H1 (cell line): ENCODE data around the gene CDH20. TPM values are rescaled to one million over a fixed set of nuclear protein-coding genes. Genes with fewer than 3 reads are reported as not detected.

Experiments
- CTCF ChIA-PET: fragments of 300-600 bp; sonication (Branson Sonifier 250); formaldehyde crosslinking; loops from one replicate; lab custom pipeline; 2021; ENCODE audit not compliant: partially characterized antibody; lab: Charles Lee
- POLR2A ChIA-PET: fragments of 300-600 bp; sonication (Branson Sonifier 250); formaldehyde crosslinking; loops from one replicate; lab custom pipeline; 2021; ENCODE audit warnings: inconsistent platforms; ENCODE audit not compliant: partially characterized antibody; lab: Charles Lee
- DNase-seq, 2 experiments: peaks; one replicate each; pipeline versions ENCODE4 v3.0.0 to v3.0.0-alpha.2; 2010 to 2022; ENCODE audit warnings: low spot score in 2 of 2, low read depth in 1 of 2, mixed read lengths in 1 of 2
- FAIRE-seq: peaks from 2 replicates; lab custom pipeline; 2011; peaks lifted over from hg19 to GRCh38; lab: Jason Lieb, UNC
- H2AFZ ChIP-seq: 2 replicates; pipeline ENCODE4 v1.8.1; 2012; ENCODE audit warnings: low read length, inconsistent platforms
- H2AK5ac ChIP-seq: 2 replicates; pipeline ENCODE4 v1.6.1; 2013; ENCODE audit warnings: low read depth, low read length
- H2BK120ac ChIP-seq: replicated peaks from 2 replicates; pipeline ENCODE3; 2013; ENCODE audit warnings: low read depth, low read length, inconsistent platforms
- H2BK12ac ChIP-seq: 2 replicates; pipeline ENCODE4 v1.6.1; 2013; ENCODE audit warnings: low read depth, low read length
- H2BK15ac ChIP-seq: 2 replicates; pipeline ENCODE4 v1.6.1; 2013; ENCODE audit warnings: low read length
- H2BK20ac ChIP-seq: 2 replicates; pipeline ENCODE4 v1.6.1; 2013; ENCODE audit warnings: low read length
- H2BK5ac ChIP-seq: 2 replicates; pipeline ENCODE4 v1.6.1; 2013; ENCODE audit warnings: low read depth, low read length
- H3K14ac ChIP-seq: 2 replicates; pipeline ENCODE4 v1.6.1; 2013; ENCODE audit warnings: inconsistent platforms; ENCODE audit not compliant: insufficient read length
- H3K18ac ChIP-seq: 2 replicates; pipeline ENCODE4 v1.6.1; 2013; ENCODE audit warnings: low read length; ENCODE audit errors: extremely low read depth
- H3K23ac ChIP-seq: 2 replicates; pipeline ENCODE4 v1.6.1; 2013; ENCODE audit warnings: inconsistent platforms; ENCODE audit not compliant: insufficient read length
- H3K23me2 ChIP-seq: 2 replicates; pipeline ENCODE4 v1.6.1; 2013; ENCODE audit warnings: low read depth, low read length
- H3K27ac ChIP-seq: 2 replicates; pipeline ENCODE4 v1.6.1; 2011; ENCODE audit warnings: low read depth, low read length, inconsistent platforms
- H3K27me3 ChIP-seq, 4 experiments: replicated peaks in 1 of 4; 1 replicate in 1 of 4; 2 replicates in 3 of 4; pipeline versions ENCODE4 v1.6.1 to v1.8.1; 2011 to 2013; ENCODE audit warnings: low read length in 3 of 4, mild to moderate bottlenecking in 3 of 4, inconsistent platforms in 2 of 4, mixed read lengths in 2 of 4, moderate library complexity in 1 of 4; ENCODE audit not compliant: control insufficient read depth in 3 of 4, insufficient read depth in 3 of 4; ENCODE audit errors: extremely low read depth in 1 of 4
- H3K36me3 ChIP-seq, 4 experiments: 2 replicates each; pipeline versions ENCODE4 v1.6.1 to v1.8.1; 2011 to 2013; ENCODE audit warnings: mild to moderate bottlenecking in 4 of 4, low read length in 3 of 4, moderate library complexity in 2 of 4, control low read depth in 1 of 4, inconsistent platforms in 1 of 4; ENCODE audit not compliant: insufficient read depth in 4 of 4, control insufficient read depth in 2 of 4
- H3K4ac ChIP-seq: replicated peaks from 2 replicates; pipeline ENCODE3; 2013; ENCODE audit warnings: low read length, low read depth, mixed read lengths, inconsistent platforms; ENCODE audit not compliant: insufficient read length
- H3K4me1 ChIP-seq, 4 experiments: replicated peaks in 1 of 4; 1 replicate in 1 of 4; 2 replicates in 3 of 4; pipeline versions ENCODE4 v1.6.1 to v1.8.1; 2011 to 2013; ENCODE audit warnings: low read length in 3 of 4, inconsistent platforms in 2 of 4, mixed read lengths in 1 of 4; ENCODE audit not compliant: insufficient read depth in 4 of 4, control insufficient read depth in 3 of 4
- H3K4me2 ChIP-seq, 2 experiments: 2 replicates each; pipeline versions ENCODE4 v1.6.1 to v1.8.1; 2011 to 2013; ENCODE audit warnings: low read depth in 2 of 2, low read length in 2 of 2, control low read depth in 1 of 2, inconsistent platforms in 1 of 2, mild to moderate bottlenecking in 1 of 2; ENCODE audit not compliant: insufficient read depth in 1 of 2
- H3K4me3 ChIP-seq, 4 experiments: fragments of 200-600, 300-600 bp in 1 of 4; sonication (generic), shearing (Covaris generic), sonication (Bioruptor Twin) in 1 of 4; 2 replicates each; pipeline versions ENCODE4 v1.5.1 to v1.8.1; 2011 to 2016; ENCODE audit warnings: low read length in 4 of 4, low read depth in 3 of 4, control low read depth in 2 of 4, inconsistent platforms in 2 of 4, mild to moderate bottlenecking in 2 of 4, mixed read lengths in 1 of 4, moderate library complexity in 1 of 4; ENCODE audit not compliant: insufficient read depth in 2 of 4; ENCODE audit errors: extremely low read depth in 1 of 4
- H3K56ac ChIP-seq: replicated peaks from 2 replicates; pipeline ENCODE3; 2013; ENCODE audit warnings: low read depth, mild to moderate bottlenecking, mixed read lengths, low read length, inconsistent platforms; ENCODE audit not compliant: insufficient read length
- H3K79me1 ChIP-seq: 2 replicates; pipeline ENCODE4 v1.6.1; 2013; ENCODE audit warnings: low read depth, low read length, control low read depth
- H3K79me2 ChIP-seq, 2 experiments: 2 replicates each; pipeline versions ENCODE4 v1.6.1 to v1.8.1; 2012 to 2013; ENCODE audit warnings: low read length in 2 of 2, mild to moderate bottlenecking in 2 of 2, inconsistent platforms in 1 of 2; ENCODE audit not compliant: insufficient read depth in 2 of 2, control insufficient read depth in 1 of 2
- H3K9ac ChIP-seq, 4 experiments: replicated peaks in 1 of 4; 1 replicate in 1 of 4; 2 replicates in 3 of 4; pipeline versions ENCODE4 v1.6.1 to v1.8.1; 2011 to 2013; ENCODE audit warnings: low read depth in 3 of 4, low read length in 3 of 4, control low read depth in 2 of 4, mild to moderate bottlenecking in 2 of 4, moderate library complexity in 2 of 4, inconsistent platforms in 1 of 4; ENCODE audit errors: extremely low read depth in 1 of 4
- H3K9me3 ChIP-seq, 2 experiments: 2 replicates each; pipeline versions ENCODE4 v1.6.1 to v1.8.1; 2012 to 2013; ENCODE audit warnings: mild to moderate bottlenecking in 2 of 2, moderate library complexity in 2 of 2, control low read depth in 1 of 2, inconsistent platforms in 1 of 2, low read depth in 1 of 2, low read length in 1 of 2, mixed read lengths in 1 of 2; ENCODE audit not compliant: insufficient read depth in 2 of 2
- H4K20me1 ChIP-seq, 2 experiments: replicated peaks in 1 of 2; 2 replicates each; pipeline versions ENCODE3 to v1.8.1; 2011 to 2013; ENCODE audit warnings: inconsistent platforms in 2 of 2, low read length in 2 of 2, mild to moderate bottlenecking in 1 of 2; ENCODE audit not compliant: insufficient read depth in 2 of 2, control insufficient read depth in 1 of 2
- H4K5ac ChIP-seq: 2 replicates; pipeline ENCODE4 v1.6.1; 2013; ENCODE audit warnings: low read length, low read depth, mixed read lengths, inconsistent platforms; ENCODE audit not compliant: insufficient read length
- H4K8ac ChIP-seq: 2 replicates; pipeline ENCODE4 v1.8.0; 2013; ENCODE audit warnings: mild to moderate bottlenecking, moderate library complexity, low read length, inconsistent platforms; ENCODE audit not compliant: insufficient read depth; ENCODE audit errors: extremely low read depth
- H4K91ac ChIP-seq: replicated peaks from 2 replicates; pipeline ENCODE3; 2013; ENCODE audit warnings: low read length, mixed read lengths, inconsistent platforms; ENCODE audit not compliant: insufficient read length
- BCL11A ChIP-seq, 2 experiments: IDR thresholded peaks; one replicate each; pipeline ENCODE4 v1.6.1; 2011; ENCODE audit warnings: low read depth in 2 of 2, low read length in 2 of 2, mild to moderate bottlenecking in 2 of 2
- CBX8 ChIP-seq: fragments of 300-800, 300-1000 bp; sonication (generic); IDR thresholded peaks from 2 replicates; pipeline ENCODE4 v1.7.1; 2016; ENCODE audit warnings: low read depth, low read length, borderline replicate concordance
- EZH2 ChIP-seq: fragments of 200-600 bp; sonication (generic); IDR thresholded peaks from 2 replicates; pipeline ENCODE4 v1.7.1; 2012; ENCODE audit warnings: low read depth, mild to moderate bottlenecking, moderate library complexity, low read length, inconsistent platforms; ENCODE audit not compliant: severe bottlenecking
- HDAC2 ChIP-seq, 2 experiments: fragments of 300-600 bp in 1 of 2; sonication (generic) in 1 of 2; IDR thresholded peaks; 2 replicates each; pipeline ENCODE4 v1.6.1; 2011 to 2012; ENCODE audit warnings: low read depth in 2 of 2, low read length in 2 of 2, mild to moderate bottlenecking in 2 of 2, moderate library complexity in 2 of 2, borderline replicate concordance in 1 of 2, inconsistent platforms in 1 of 2
- JUN ChIP-seq: IDR thresholded peaks from 2 replicates; pipeline ENCODE4 v1.6.1; 2011; ENCODE audit warnings: low read depth, mild to moderate bottlenecking, improper control_type of control experiment, low read length
- KDM1A ChIP-seq: fragments of 200-600, 300-600 bp; sonication (generic); IDR thresholded peaks from 2 replicates; pipeline ENCODE4 v1.7.1; 2016; ENCODE audit warnings: mild to moderate bottlenecking, low read length, borderline replicate concordance
- POLR2AphosphoS5 ChIP-seq: IDR thresholded peaks from 2 replicates; pipeline ENCODE4 v1.6.1; 2011; ENCODE audit warnings: low read depth, low read length
- POU5F1 ChIP-seq: IDR thresholded peaks from 2 replicates; pipeline ENCODE4 v1.6.1; 2011; ENCODE audit warnings: low read depth, mild to moderate bottlenecking, low read length, moderate library complexity
- SAP30 ChIP-seq: fragments of 300-600 bp; sonication (generic); IDR thresholded peaks from 2 replicates; pipeline ENCODE4 v1.7.1; 2012; ENCODE audit warnings: low read length, moderate library complexity, mild to moderate bottlenecking, inconsistent platforms; ENCODE audit not compliant: insufficient read depth, insufficient replicate concordance
- SIN3A ChIP-seq, 2 experiments: IDR thresholded peaks in 1 of 2; conservative IDR thresholded peaks in 1 of 2; 2 replicates each; pipeline ENCODE4 v1.6.1; 2011 to 2012; ENCODE audit warnings: low read length in 2 of 2, improper control_type of control experiment in 1 of 2, low read depth in 1 of 2, mild to moderate bottlenecking in 1 of 2
- SP1 ChIP-seq: IDR thresholded peaks from 2 replicates; pipeline ENCODE4 v1.6.1; 2011; ENCODE audit warnings: low read depth, low read length
- SRF ChIP-seq: IDR thresholded peaks from 2 replicates; pipeline ENCODE4 v1.6.1; 2011; ENCODE audit warnings: mild to moderate bottlenecking, low read depth, low read length, moderate library complexity
- SUZ12 ChIP-seq: fragments of 200-600 bp; sonication (generic); IDR thresholded peaks from 2 replicates; pipeline ENCODE4 v1.6.1; 2012; ENCODE audit warnings: mild to moderate bottlenecking, inconsistent platforms, low read length, moderate library complexity, mixed read lengths
- TAF1 ChIP-seq: IDR thresholded peaks from 2 replicates; pipeline ENCODE4 v1.6.1; 2011; ENCODE audit warnings: mild to moderate bottlenecking, low read depth, low read length
- TCF12 ChIP-seq: IDR thresholded peaks from 2 replicates; pipeline ENCODE4 v1.6.1; 2011; ENCODE audit warnings: low read depth, mild to moderate bottlenecking, low read length
- WGBS, 2 experiments: shearing (Covaris generic) in 1 of 2; methylation state at CpG; one replicate each; pipeline versions ENCODE4 v1.1.6 to v1.1.7; 2013 to 2015; ENCODE audit warnings: low lambda C conversion rate in 2 of 2, mixed read lengths in 2 of 2, inconsistent platforms in 1 of 2, low coverage in 1 of 2, missing lambda C conversion rate in 1 of 2; ENCODE audit not compliant: insufficient replicate concordance in 2 of 2, insufficient coverage in 1 of 2, insufficient read length in 1 of 2; ENCODE audit errors: extremely low coverage in 1 of 2, missing lambda C conversion rate in 1 of 2; 5-methylcytosine and 5-hydroxymethylcytosine counted together
- polyA plus RNA-seq, 7 experiments: library from polyadenylated mRNA; depleted of rRNA in 3 of 7; stranded (reverse) in 5 of 7; unstranded in 2 of 7; fragments of >200 nt in 5 of 7; fragments of 200-250 nt in 2 of 7; gene quantifications; 1 replicate in 5 of 7; 2 replicates in 1 of 7; 4 replicates in 1 of 7; pipeline versions ENCODE4 v1.2.1 to v1.2.3, GENCODE V29; 2011 to 2013; ENCODE audit warnings: missing spikeins in 2 of 7, mixed read lengths in 2 of 7
- total RNA-seq: library from RNA; stranded (reverse); fragmentation: NEBNext Ultra II Directional; extraction: Animal tissue kit (Norgen Biotek cat#: 25700); gene quantifications from 2 replicates; pipeline ENCODE4 v1.2.1, GENCODE V29; 2021

CDH20 gene
- total and polyA plus RNA-seq, 2 of the 8 experiments (the other 6 are each of a cell fraction or from before 2014, with no cell fraction given), result 0.07 to 0.12 TPM

DNA sequence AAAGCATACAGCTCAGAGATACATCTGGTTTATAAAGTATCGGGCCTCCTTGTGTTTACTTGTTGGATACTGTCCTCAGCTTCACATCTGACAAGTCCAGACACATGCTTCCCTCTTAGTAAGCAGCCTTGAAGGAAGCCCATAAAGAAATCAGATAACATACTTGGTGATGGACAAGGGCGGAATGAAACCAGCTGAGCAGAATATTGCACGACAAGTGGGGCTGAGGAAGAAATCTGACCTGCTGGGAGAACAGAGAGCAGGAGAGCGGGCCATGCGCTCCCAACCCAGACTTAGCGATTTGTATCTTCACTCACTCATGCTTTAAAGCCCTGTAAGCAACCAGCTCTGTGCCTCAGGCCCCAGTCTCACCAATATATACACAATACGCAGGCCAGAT is 208.4 kb downstream of the CDH20 start:
- no peaks in the 10 kb centered on the region for H3K27me3 ChIP-seq
- no peak overlapping the region for H4K91ac ChIP-seq
- no peak overlapping the region for H2AFZ ChIP-seq
- no peaks in the 10 kb centered on the region for H3K23me2 ChIP-seq
- no peak overlapping the region for H4K8ac ChIP-seq
- no peaks in the 10 kb centered on the region for H3K79me1 ChIP-seq
- H3K4me2 ChIP-seq, result no peak overlapping the region
- CTCF ChIA-PET, result interaction anchor here (3.2 kb wide), 1 partner anchor 10 kb away, joined by 10 read pairs; no protein-coding TSS in a partner anchor
- no peaks in the 10 kb centered on the region for H3K36me3 ChIP-seq
- H3K79me2 ChIP-seq, result no peaks in the 10 kb centered on the region
- H3K23ac ChIP-seq, result no peak overlapping the region
- H3K14ac ChIP-seq, result no peak overlapping the region
- H2BK20ac ChIP-seq, result no peak overlapping the region
- no peak overlapping the region for H3K4ac ChIP-seq
- no peak overlapping the region for H2BK15ac ChIP-seq
- no peak overlapping the region for H3K4me3 ChIP-seq
- no peak overlapping the region for H2BK5ac ChIP-seq
- H2AK5ac ChIP-seq, result no peak overlapping the region
- no peak overlapping the region for H3K18ac ChIP-seq
- no peak overlapping the region for H2BK12ac ChIP-seq
- no peak overlapping the region for H3K27ac ChIP-seq
- no peaks in the 10 kb centered on the region for H3K4me1 ChIP-seq
- H3K56ac ChIP-seq, result no peak overlapping the region
- H4K20me1 ChIP-seq, result no peaks in the 10 kb centered on the region
- no peak overlapping the region for H3K9ac ChIP-seq
- DNase-seq, result no peak
- H2BK120ac ChIP-seq, result no peak overlapping the region
- no peak overlapping the region for H4K5ac ChIP-seq
- no peak for FAIRE-seq
- WGBS, 2 experiments, result 94% methylated on average over 7 of the region's 7 CpGs; no CpG with 5 or more reads in 1 of the 2 experiments
- H3K9me3 ChIP-seq, result no peaks in the 10 kb centered on the region
- POLR2A ChIA-PET, result no interaction called here
- TF ChIP-seq TAF1 (no peak), EZH2 (no peak), KDM1A (no peak), SP1 (no peak), SAP30 (no peak), SRF (no peak), HDAC2 (IDR thresholded peaks at IDR 0.05; ENCODE audit: borderline replicate concordance in 1 of 2, low read depth in 2 of 2, low read length in 2 of 2) (no peak), POU5F1 (no peak), SIN3A (conservative IDR thresholded peaks at IDR 0.05 in 1 of 2, IDR thresholded peaks at IDR 0.05 in 1 of 2; ENCODE audit: low read depth in 1 of 2, low read length in 2 of 2) (no peak), JUN (no peak), CBX8 (no peak), TCF12 (no peak), SUZ12 (no peak), BCL11A (IDR thresholded peaks at IDR 0.05; ENCODE audit: low read depth in 2 of 2, low read length in 2 of 2) (no peak), POLR2AphosphoS5 (no peak)
